ENCODE measurements around the gene PLA2G4B. TPM values are rescaled to one million over a fixed set of nuclear protein-coding genes. Genes with fewer than 3 reads are reported as not detected.
A peak's percentile ranks its signal among the peaks of the same experiment; 100 is the strongest.

PLA2G4B gene
- total RNA-seq, 1 donor from 2014 or later, result 0.13 TPM

DNA sequence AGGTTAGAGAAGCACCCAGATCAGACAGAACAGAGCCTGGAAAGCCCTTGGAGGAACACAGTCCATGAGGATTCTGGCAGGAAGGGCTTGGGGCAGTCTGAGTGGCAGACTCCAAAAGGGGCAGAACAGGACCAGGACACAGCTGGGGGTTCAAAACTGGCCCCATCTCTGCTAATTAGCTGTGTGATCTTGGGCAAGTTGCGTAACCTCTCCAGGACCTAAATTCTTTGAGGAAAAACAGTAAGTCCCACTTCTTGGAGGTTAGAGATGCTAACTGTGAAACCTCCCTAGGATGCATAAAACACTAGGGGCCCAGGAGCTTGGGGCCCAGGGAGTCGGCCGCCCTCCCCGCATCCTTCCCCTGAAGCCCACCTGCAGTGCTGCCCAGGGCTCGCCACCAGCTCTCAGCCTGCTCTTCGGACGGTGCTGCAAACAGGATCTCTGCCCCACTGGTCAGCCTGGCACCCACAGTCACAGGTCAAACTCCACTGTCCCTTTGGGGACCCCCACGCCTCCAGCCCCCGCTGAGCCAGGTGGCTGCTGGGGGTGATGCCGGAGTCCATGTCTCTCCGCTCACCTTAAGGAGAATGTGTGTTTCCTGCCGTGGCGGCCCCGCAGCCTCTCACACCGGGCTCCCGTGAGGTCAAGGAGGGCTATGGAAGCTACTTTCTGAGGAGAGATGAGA is 12.0 kb downstream of the PLA2G4B start:
- no peak for DNase-seq (ENCODE audit: low read depth in 2 of 2)

DNA sequence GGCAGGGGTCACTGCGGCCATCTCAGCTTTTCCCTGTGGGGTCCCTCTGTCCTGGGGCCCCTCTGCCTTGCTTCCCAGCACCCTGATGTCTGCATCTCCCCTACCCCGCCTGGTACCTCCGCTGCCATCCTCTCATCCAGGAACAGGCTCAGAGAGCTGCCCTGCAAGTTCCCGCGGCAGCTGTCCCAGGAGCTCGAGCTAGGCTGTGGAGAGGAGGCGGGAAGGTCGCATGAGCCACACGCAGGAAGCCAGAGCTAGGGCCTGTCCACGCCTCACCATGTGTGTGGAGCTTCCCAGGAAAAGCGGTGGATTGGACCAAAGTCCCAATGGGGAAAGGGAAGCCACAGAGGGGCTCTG is 12.5 kb downstream of the PLA2G4B start:
- no peak for DNase-seq (ENCODE audit: low read depth in 2 of 2)

DNA sequence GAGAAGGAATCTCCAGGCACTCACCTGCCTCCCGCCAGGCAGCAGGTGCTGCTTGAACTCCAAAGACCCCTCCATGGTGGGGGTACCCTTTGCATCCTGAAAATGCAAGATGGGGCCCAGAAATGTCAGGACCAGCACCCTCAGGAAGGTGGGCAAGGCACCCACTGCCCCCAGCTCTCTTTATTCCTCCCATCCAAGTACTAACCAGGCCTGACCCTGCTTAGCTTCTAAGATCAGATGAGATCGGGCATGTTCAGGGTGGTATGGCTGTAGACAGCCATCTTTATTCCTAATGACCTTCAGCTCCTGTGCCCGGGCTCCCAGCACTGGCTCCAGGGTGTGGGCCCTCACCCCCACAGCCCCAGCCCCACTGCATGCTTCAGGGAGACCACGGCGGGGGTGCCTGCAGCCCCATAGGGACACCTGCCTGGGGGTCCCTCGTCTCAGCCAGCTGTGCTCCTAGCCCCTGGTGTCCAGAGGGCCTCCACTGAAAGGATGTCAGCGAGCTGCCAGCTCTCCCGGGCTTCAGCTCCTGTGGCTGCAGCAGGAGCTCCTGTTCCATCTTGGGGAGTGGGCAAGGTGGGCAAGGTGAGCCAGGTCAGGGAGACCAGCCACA is 13.2 kb downstream of the PLA2G4B start:
- no peak for DNase-seq (ENCODE audit: low read depth in 2 of 2)

DNA sequence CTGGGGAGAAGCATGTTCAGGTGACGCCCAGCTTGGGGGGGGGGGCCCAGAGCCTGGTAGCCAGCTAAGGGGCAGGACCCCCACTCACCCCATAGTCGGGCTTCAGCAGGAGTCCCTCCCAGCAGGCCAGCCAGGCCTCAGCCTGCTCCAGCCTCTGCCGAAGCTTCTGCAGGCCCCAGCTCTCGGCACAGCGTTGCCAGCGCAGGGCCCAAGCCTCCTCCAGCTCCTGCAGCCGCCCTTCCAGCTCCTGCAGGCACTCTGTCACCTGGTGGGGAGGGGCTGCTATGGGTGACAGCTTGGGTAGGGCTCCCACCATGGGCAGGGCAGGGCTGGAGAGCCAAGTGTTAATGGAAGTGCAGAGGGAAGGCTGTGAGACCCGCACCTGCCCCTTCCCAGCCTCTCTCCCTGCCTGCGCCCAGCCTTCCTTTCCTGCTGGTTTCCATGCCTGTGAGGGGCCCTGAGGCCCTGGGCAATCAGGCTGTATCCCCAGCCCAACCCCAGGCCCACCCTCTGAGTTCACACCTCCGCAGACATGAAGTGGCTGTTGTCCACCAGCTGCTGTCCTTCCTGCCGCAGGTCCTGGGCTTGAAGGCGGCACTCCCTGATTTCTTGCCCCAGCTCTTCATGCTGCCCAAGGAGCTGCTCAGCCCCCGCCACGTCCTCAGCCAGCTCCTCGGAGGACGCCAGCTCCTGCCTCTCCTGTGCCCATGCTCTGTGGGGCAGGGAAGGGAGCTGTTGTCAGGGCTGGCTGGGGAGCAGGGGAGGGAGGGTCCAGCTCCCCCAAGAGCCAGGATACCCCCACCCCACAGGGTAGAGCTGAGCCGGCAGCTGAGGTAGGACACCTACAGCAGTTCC is 14.3 kb downstream of the PLA2G4B start:
- no peak for DNase-seq (ENCODE audit: low read depth in 2 of 2)

DNA sequence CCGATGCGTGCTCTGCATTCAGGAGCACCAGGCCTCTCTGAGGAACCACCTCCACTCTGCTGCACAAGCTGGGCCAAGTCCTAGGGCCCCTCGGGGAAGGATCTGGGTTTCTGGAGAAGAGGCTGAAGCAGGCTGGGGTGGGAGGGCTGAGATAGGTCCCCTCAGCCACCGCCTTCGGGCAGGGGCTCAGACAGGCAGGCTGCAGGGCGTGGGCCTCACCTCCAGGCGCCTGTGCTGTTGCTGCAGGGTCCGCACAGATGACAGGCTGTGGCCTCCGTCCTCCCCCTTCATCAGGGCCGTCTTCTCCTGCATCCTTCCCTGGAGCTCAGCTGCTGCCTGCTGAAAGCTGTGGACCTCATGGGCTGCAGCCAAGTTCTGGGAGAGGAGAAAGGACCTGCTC is 15.2 kb downstream of the PLA2G4B start:
- DNase-seq (ENCODE audit: low read depth in 2 of 2), result no peak

DNA sequence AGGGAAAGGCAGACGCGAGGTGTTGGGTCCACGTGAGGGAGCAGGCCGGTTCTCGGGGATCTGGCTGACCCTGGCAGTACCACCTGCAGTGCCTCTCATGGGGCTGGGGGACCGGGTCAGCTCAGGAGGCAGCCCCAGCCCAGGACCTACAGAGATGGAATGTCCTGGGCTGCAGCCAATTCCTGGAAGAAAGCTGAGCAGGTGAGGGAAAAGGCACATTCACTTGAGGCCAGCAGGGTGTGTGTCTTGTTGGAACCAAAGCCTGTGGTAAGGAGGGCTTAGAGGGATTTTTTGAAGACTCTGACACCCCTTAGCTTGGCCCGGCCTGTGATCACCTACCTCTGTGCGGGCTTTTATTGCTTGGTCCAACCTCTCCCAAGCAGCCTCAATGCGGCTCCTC is 15.8 kb downstream of the PLA2G4B start:
- DNase-seq (ENCODE audit: low read depth in 2 of 2), result no peak

DNA sequence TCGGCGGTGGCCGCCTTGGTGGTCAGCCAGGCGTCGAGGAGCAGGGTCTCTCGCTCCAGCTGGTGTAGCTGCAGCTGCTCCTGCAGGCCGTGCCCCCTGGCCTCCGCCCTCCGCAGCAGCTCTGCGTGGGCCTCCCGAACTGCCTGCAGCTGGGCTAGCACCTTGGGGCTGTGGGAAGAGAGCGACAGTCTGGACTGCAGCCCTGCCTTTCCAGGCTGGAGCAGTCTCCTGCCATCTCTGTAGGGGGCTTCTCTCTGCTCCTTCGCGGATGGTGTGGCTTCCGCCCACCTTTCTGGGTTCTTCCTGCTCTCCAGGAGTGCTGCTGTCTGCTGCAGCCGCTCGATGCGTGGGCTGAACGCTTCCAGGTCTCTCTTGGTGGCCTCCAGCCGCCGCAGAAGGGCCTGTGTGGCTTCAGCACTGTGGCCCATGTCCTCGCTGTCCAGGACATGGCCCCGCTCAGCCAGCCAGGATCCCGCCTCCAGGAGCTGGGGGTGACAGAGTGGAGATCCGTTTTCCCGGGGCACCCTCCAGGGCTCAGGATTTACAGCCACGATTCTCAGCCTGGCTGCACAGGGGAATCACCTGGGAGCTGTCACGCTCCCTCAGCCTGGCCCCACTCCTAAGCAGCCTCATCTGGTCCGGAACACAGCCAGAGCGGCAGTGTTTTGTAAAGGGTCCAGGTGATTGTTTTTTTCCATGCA is 16.8 kb downstream of the PLA2G4B start:
- DNase-seq (ENCODE audit: low read depth in 2 of 2), result no peak

DNA sequence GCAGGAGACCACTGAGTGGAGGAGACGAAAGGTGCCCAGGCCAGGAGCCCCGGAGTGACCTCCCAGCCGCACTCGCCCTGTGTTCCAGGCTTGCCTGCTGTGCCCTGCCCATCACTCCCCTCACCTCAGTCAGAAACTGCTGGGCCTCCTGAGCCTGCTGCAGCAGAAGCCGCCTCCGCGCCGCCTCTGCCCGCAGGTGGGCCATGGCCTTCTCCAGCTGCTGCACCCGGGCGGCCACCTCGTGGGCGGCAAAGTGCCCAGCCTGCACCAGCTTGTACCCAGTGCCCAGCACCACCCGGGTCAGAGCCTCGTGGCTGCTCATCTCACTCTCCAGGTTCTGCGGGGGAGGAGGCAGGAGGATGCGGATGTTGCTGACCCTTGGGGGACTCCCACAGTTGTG is 17.6 kb downstream of the PLA2G4B start:
- no peak for DNase-seq (ENCODE audit: low read depth in 2 of 2)

DNA sequence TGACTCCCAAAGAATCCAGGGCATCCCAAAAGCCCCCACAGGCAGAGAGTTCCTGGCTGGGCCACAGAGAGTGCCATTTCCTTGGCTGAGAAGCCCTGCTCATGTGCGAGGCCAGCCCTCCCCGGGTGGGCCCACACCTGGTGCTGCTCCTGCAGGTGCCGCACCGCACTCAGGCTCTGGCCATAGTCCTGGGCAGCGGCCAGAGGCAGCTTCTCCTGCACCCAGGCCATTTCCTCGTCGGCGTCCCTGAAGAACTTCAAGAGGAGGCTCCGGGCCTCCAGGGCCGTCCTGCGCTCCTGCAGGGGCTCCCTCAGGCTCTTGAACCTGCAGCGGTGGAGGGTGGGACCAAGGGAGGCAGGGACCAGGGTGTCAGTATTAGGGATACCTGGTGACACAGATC is 18.1 kb downstream of the PLA2G4B start:
- DNase-seq (ENCODE audit: low read depth in 2 of 2), result no peak

DNA sequence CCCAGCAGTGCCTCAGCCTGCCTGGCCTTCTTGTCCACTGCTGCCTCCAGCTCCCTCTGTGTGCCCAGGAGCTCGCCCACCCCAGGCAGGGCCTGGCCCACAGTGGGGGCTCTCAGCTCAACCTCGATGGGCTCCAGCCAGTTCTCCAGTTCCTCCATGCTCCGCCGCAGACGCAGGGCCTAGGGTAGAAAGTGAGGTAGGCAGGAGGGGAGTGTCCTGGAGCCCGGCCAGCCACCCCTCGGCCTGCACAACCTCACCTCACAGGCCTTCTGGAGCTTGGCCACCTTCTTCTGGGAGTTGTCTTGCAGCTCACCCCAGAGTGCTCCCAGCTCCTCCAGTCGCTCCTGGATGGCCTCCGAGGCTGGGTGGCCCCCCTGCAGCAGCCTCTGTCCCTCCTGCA is 18.7 kb downstream of the PLA2G4B start:
- DNase-seq (ENCODE audit: low read depth in 2 of 2), result no peak

DNA sequence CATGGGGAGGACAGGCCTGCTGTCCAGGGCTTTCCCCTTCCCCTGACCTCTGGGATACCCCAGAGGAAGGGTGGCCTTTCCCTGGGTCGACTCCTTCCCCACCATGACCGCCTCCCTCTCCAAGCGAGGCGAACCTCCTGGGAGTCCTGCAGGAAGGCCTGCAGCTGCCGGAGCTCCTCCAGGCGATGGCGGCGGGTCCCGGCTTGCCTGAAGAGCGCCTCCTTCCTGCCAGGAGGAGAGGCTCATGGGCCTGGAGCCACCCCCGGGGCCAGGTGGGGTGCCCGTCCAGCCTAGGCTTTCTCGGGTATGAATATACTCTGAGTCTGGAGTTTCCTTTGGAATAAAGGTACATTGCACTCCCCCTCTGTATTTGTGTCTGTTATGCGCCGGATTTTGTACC is 20.1 kb downstream of the PLA2G4B start:
- no peak for DNase-seq (ENCODE audit: low read depth in 2 of 2)

DNA sequence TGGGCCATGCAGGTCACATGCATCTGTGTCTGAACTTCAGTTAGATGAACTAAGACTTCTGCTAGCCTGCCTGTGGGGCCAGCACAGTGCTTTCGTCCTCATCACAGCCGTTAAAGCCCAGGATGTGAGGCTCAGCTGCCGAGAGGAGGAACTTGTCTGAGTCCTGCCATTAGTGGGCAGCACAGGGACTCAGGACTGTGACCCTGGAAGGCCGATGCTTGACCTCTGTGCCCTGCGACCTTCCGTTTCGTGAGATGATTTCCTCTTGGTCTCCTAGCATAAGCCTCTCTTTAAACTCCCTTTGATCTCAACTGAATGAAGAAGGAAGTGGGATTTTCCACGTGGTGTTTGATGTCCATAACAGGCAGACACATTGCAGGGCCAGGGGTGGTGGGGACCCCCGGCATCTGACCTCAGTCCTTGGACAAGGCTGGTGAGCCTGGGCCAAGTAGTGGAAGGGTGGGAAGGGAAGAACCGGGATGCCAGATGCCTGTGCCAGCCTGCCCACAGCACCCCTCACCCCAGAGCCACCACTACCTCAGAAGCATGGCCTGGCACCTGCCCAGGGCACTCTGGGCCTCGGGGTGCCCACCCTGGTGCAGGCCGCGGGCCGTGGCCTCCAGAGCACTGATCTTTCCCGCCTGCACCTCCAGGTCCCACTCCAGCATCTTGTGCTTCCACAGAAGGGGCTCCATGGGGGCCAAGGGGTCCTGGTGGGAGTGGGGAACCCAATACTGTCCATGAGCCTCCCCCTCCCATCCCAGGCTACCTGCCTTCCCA is 21.6 kb downstream of the PLA2G4B start:
- peak; percentile 5 to 10 for DNase-seq (ENCODE audit: low read depth in 2 of 2)

DNA sequence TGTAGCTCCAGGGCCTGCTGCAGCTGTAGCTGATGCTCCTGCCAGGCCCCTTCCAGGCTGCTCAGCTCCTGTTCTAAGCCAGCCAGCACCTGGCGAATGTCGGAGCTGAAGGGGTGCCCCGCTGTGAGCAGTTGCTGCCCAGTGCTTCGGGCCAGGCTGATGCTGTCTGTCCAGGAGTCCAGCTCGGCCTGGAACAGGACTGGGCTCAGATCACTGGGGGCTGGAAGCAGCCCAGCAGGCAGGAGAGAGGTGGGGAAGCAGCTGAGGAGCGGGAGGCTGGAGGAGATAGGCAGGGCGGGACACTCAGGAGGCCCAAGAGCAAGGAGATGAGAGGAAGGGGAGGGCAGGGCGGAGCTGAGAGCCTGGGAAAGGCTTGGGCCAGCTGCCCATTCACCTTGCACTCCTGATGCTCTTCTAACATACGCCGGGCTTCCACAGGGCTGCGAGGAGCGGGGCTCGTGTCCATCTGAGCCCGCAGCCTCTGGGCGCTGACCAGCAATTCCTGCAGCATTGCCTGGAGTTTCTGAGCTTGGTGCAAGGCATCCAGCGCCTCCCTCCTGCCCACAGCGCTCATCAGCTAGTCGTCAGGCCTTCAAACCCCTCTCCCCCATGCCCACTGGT is 23.2 kb downstream of the PLA2G4B start:
- DNase-seq (ENCODE audit: low read depth in 2 of 2), result no peak

DNA sequence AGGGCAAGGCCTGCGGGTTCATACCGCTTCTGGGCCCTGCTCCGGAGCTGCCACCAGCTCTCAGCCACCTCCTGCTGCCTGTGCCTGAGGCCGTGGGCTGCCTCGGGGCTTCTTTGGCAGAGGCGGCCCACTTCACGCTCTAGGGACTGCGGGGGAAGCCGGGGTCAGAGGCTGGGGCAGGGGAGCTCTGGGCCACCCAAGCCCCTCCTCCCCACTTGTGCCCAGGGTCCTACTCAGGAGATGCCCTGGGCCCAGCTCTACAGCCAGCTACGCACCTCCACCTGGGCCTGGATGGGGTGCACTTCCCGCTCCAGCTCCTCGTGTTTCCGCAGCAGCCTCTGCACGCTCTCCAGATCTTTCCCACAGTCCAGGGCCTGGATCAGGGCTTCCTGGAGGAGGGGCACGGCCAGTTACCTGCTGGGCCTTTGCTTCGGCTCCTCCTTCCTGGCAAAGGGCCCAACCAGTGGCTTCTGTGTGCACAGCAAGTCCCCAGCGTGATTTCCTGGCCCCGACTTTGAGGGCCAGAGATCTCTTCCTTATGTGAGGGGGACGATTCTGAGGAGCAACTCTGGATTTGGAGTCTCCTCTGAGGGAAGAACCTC is 24.0 kb downstream of the PLA2G4B start:
- no peak for DNase-seq (ENCODE audit: low read depth in 2 of 2)

DNA sequence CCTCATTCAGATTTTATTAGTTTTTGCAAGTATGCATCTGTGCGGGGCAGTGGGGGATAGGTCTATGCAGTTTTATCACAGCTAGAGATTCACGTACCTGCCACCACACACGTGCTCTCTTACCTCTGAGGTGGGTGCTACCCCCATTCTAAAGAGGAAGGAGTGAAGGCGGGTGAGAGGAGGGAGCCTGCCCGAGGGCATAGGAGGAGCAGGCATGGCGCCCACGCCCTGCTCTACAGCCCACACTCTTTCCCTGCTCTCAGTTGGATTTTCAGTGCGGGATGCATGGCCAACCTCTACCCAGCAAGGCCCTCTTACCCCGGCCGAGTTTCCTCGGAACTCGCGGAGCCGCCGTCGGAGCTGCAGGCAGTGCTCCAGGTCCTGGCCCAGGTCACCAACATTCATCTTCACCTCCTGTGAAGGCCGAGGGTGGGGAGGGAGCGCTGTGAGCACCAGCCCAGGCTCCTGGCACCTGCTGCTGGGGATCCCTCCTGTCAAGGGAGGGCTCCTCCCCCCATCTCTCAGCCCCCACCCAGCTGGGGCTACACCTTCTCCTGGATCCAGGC is 26.9 kb downstream of the PLA2G4B start:
- no peak for DNase-seq (ENCODE audit: low read depth in 2 of 2)

DNA sequence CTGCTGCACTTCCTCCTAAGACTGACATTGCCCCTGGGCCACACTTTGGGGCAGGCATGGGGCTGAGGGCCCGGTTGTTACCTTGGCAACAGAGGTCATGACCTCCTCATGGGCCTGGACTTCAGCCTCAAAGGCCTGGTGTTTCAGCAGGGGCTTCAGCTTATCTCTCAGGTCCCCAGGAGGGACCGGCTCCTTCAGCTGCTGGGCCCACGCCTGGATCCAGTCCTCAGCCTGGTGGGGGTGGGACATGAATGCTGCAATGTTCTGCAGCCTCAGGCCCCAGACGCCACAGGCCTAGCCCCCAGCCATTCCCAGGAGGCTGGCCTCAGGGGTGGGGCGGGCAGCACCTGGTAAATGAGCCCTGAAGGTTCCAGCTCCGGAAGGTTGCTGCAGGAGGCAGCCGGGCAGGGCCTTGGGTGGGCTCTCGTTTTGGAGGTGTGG is 27.6 kb downstream of the PLA2G4B start:
- DNase-seq (ENCODE audit: low read depth in 2 of 2), result no peak

DNA sequence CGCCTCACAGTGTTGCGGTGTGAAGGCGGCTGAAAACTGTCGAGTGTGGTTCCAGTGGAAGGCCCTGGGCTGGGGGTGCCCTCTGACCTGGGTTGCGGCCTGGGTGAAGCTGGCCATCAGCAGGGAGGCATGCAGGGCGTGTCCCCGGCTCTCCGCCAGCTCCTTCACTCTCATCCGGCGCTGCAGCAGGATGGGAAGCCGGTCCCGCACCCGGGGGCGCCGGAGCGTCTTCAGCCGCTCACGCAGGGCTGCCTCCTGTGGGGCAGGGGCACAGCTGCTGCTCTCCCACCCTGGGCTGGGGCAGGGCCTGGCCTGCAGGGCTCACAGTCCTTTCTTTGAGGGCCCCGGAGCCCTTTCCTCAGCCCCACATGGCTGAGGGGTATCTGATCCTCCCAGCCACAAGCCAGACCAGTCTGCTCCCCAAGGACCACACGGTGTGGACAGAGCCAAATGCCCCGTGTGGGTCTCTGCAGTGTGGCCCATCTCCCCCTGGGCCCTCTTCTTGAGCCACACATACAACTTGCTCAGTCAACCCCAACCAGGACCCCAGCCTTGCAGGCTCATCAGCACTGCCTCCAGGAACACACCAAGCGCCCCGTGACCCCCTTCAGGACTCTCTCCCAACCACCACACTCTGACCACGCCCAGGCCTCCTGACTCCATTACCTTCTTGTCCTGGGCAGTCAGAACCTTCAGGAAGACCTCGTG is 28.4 kb downstream of the PLA2G4B start:
- no peak for DNase-seq (ENCODE audit: low read depth in 2 of 2)

DNA sequence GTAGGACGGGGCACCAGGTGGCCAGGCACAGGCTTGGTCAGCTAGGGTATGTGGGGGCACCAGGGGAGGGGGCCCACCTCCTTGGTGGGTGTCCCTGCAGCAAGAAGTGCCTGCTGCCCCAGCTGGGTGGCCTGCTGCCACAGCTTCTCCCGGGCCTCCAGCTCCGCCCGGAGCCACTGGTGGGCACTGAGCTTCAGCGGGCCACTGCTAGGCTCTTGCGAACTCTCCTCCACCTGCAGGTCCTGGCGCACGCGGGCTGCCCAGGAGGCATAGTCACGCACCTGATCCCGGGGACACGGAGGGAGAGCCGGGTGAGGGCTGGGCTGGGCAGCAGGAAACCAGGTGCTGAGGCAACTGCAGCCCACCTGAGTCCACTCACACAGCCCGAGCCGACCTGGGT is 29.7 kb downstream of the PLA2G4B start:
- no peak for DNase-seq (ENCODE audit: low read depth in 2 of 2)
